WTC11 (cell line): ENCODE measurements around the gene BCKDHA. TPM values are rescaled to one million over a fixed set of nuclear protein-coding genes. Genes with fewer than 3 reads are reported as not detected.

Source experiments
- ATAC-seq: fragments of 200-7000 bp; cut with Tn5 transposase; 2 replicates; pipeline ENCODE4 v1.10.0; 2021; ENCODE audit warnings: mild to moderate bottlenecking, moderate library complexity
- CTCF ChIA-PET: fragments of 300-600 bp; sonication (Branson Sonifier 250); formaldehyde crosslinking; loops from one replicate; lab custom pipeline; 2021; ENCODE audit warnings: antibody characterized with exemption; lab: Charles Lee
- POLR2A ChIA-PET: fragments of 350-600 bp; sonication (Branson Sonifier 250); formaldehyde crosslinking; loops from one replicate; lab custom pipeline; 2021; ENCODE audit warnings: antibody characterized with exemption; lab: Charles Lee
- DNase-seq: peaks from one replicate; pipeline ENCODE4 v3.0.0; 2021; ENCODE audit warnings: low spot score
- H3K27ac Mint-ChIP-seq: 2 replicates; pipeline ENCODE4 v1.8.0; 2021; ENCODE audit warnings: mixed read lengths
- H3K27me3 Mint-ChIP-seq: 2 replicates; pipeline ENCODE4 v1.8.0; 2021; ENCODE audit warnings: low read depth, mild to moderate bottlenecking, moderate library complexity, mixed read lengths
- H3K36me3 Mint-ChIP-seq: 2 replicates; pipeline ENCODE4 v1.8.0; 2021; ENCODE audit warnings: mixed read lengths
- H3K4me1 Mint-ChIP-seq: 2 replicates; pipeline ENCODE4 v1.8.0; 2022; ENCODE audit warnings: mixed read lengths
- H3K4me3 Mint-ChIP-seq: 2 replicates; pipeline ENCODE4 v1.8.0; 2021; ENCODE audit warnings: mild to moderate bottlenecking, moderate library complexity, mixed read lengths
- H3K9me3 Mint-ChIP-seq: 2 replicates; pipeline ENCODE4 v1.8.0; 2021; ENCODE audit warnings: mixed read lengths
- ESRRA ChIP-seq: sonication (generic); formaldehyde crosslinking; IDR thresholded peaks from 2 replicates; pipeline ENCODE4 v1.8.1; 2022; ENCODE audit warnings: mild to moderate bottlenecking, missing genetic modification reagents, borderline replicate concordance
- HMGA2 ChIP-seq: fragments of 250-450 bp; sonication (Bioruptor Pico); IDR thresholded peaks from 2 replicates; pipeline ENCODE4 v1.4.0; 2021; ENCODE audit warnings: mild to moderate bottlenecking, moderate library complexity
- MXD4 ChIP-seq: fragments of 250-450 bp; sonication (Bioruptor Pico); IDR thresholded peaks from 2 replicates; pipeline ENCODE4 v1.8.0; 2021; ENCODE audit warnings: mild to moderate bottlenecking, moderate library complexity, borderline replicate concordance
- MYBL2 ChIP-seq: sonication (generic); formaldehyde crosslinking; IDR thresholded peaks from 2 replicates; pipeline ENCODE4 v1.8.1; 2023; ENCODE audit warnings: mild to moderate bottlenecking, moderate library complexity, missing genetic modification reagents
- NFE2L1 ChIP-seq: sonication (generic); formaldehyde crosslinking; IDR thresholded peaks from 2 replicates; pipeline ENCODE4 v1.8.1; 2023; ENCODE audit warnings: missing genetic modification reagents
- NFYB ChIP-seq: sonication (generic); formaldehyde crosslinking; conservative IDR thresholded peaks from 2 replicates; pipeline ENCODE4 v1.8.0; 2022; ENCODE audit warnings: low read depth, missing genetic modification reagents
- NR1H2 ChIP-seq: sonication (generic); formaldehyde crosslinking; IDR thresholded peaks from 2 replicates; pipeline ENCODE4 v1.9.0; 2021; ENCODE audit warnings: mild to moderate bottlenecking, moderate library complexity, missing genetic modification reagents
- NR2C2 ChIP-seq: sonication (generic); formaldehyde crosslinking; IDR thresholded peaks from 2 replicates; pipeline ENCODE4 v1.8.0; 2022; ENCODE audit warnings: mild to moderate bottlenecking, missing genetic modification reagents
- RORB ChIP-seq: fragments of 250-450 bp; sonication (Bioruptor Pico); IDR thresholded peaks from 2 replicates; pipeline ENCODE4 v1.9.0; 2021; ENCODE audit warnings: mild to moderate bottlenecking
- SP1 ChIP-seq: sonication (generic); formaldehyde crosslinking; conservative IDR thresholded peaks from 2 replicates; pipeline ENCODE4 v1.8.1; 2022; ENCODE audit warnings: missing genetic modification reagents
- total RNA-seq: library from RNA; stranded (reverse); gene quantifications from 3 replicates; pipeline ENCODE4 v1.2.3, GENCODE V29; 2021
- TF ChIP-seq, protein P1 (sequence below): fragments of 250-450 bp; sonication (Bioruptor Pico); IDR thresholded peaks from 2 replicates; pipeline ENCODE4 v2.1.2; 2022; ENCODE audit warnings: mild to moderate bottlenecking, moderate library complexity
- TF ChIP-seq, protein P2 (sequence below): fragments of 250-450 bp; sonication (Bioruptor Pico); IDR thresholded peaks from 2 replicates; pipeline ENCODE4 v1.9.0; 2021; ENCODE audit warnings: mild to moderate bottlenecking
- TF ChIP-seq, protein P3 (sequence below): sonication (generic); formaldehyde crosslinking; IDR thresholded peaks from 2 replicates; pipeline ENCODE4 v1.8.1; 2022; ENCODE audit warnings: low read depth, mild to moderate bottlenecking, moderate library complexity, missing genetic modification reagents, borderline replicate concordance
- TF ChIP-seq, protein P4 (sequence below): sonication (generic); formaldehyde crosslinking; IDR thresholded peaks from 2 replicates; pipeline ENCODE4 v1.8.0; 2022; ENCODE audit warnings: missing genetic modification reagents
- TF ChIP-seq, protein P5 (sequence below): sonication (generic); formaldehyde crosslinking; IDR thresholded peaks from 2 replicates; pipeline ENCODE4 v1.8.1; 2023; ENCODE audit warnings: mild to moderate bottlenecking, moderate library complexity, missing genetic modification reagents
- TF ChIP-seq, protein P6 (sequence below): fragments of 250-450 bp; sonication (Bioruptor Pico); IDR thresholded peaks from 2 replicates; pipeline ENCODE4 v1.9.0; 2021; ENCODE audit warnings: moderate library complexity, mild to moderate bottlenecking, inconsistent platforms, borderline replicate concordance
- TF ChIP-seq, protein P7 (sequence below): sonication (generic); formaldehyde crosslinking; IDR thresholded peaks from 2 replicates; pipeline ENCODE4 v1.8.1; 2022; ENCODE audit warnings: missing genetic modification reagents, borderline replicate concordance

Gene BCKDHA
- total RNA-seq, 1 experiment from 2014 or later = 18.8 TPM

DNA sequence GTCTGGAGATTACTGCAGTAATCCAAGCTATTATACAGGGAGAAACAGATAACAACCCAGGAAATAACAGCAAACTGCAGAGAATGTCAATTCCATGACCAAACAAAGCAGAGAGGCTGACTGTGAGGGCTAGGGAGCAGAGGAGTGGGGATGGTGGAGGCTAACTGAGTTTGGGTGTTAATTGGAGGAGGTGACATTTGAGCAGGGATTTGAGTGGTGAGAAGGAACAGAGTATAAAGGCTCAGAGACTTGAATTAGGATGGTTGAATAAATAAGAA, 39.0 kb downstream of the BCKDHA start:
- Mint-ChIP-seq H3K27ac (no peak overlapping the region), H3K4me1 (peaks cover 5% of the 10 kb centered on the region), H3K9me3 (no peaks in the 10 kb centered on the region), H3K27me3 (peaks cover 5% of the 10 kb centered on the region; the same call in 1 of the 2 replicates), H3K4me3 (no peak overlapping the region), H3K36me3 (peaks cover 24% of the 10 kb centered on the region)
- ChIA-PET CTCF (interaction anchor here (1.0 to 1.7 kb wide), 4 partner anchors 13 to 317 kb away, joined by 3 to 7 read pairs (median 4); no protein-coding TSS in a partner anchor), POLR2A (no interaction called here)
- no peak for ATAC-seq
- TF ChIP-seq, protein P1, sequence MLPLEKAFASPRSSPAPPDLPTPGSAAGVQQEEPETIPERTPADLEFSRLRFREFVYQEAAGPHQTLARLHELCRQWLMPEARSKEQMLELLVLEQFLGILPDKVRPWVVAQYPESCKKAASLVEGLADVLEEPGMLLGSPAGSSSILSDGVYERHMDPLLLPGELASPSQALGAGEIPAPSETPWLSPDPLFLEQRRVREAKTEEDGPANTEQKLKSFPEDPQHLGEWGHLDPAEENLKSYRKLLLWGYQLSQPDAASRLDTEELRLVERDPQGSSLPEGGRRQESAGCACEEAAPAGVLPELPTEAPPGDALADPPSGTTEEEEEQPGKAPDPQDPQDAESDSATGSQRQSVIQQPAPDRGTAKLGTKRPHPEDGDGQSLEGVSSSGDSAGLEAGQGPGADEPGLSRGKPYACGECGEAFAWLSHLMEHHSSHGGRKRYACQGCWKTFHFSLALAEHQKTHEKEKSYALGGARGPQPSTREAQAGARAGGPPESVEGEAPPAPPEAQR (CRISPR knock-in tag) = no peak
- TF ChIP-seq, protein P2, sequence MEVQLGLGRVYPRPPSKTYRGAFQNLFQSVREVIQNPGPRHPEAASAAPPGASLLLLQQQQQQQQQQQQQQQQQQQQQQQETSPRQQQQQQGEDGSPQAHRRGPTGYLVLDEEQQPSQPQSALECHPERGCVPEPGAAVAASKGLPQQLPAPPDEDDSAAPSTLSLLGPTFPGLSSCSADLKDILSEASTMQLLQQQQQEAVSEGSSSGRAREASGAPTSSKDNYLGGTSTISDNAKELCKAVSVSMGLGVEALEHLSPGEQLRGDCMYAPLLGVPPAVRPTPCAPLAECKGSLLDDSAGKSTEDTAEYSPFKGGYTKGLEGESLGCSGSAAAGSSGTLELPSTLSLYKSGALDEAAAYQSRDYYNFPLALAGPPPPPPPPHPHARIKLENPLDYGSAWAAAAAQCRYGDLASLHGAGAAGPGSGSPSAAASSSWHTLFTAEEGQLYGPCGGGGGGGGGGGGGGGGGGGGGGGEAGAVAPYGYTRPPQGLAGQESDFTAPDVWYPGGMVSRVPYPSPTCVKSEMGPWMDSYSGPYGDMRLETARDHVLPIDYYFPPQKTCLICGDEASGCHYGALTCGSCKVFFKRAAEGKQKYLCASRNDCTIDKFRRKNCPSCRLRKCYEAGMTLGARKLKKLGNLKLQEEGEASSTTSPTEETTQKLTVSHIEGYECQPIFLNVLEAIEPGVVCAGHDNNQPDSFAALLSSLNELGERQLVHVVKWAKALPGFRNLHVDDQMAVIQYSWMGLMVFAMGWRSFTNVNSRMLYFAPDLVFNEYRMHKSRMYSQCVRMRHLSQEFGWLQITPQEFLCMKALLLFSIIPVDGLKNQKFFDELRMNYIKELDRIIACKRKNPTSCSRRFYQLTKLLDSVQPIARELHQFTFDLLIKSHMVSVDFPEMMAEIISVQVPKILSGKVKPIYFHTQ (CRISPR knock-in tag) = no peak
- TF ChIP-seq NR2C2 (no peak), SP1 (CRISPR knock-in tag) (no peak), HMGA2 (no peak), RORB (CRISPR knock-in tag) (no peak), ESRRA (CRISPR knock-in tag) (no peak), NFE2L1 (no peak), NFYB (CRISPR knock-in tag) (no peak), MXD4 (CRISPR knock-in tag) (no peak), MYBL2 (no peak), NR1H2 (CRISPR knock-in tag) (no peak)
- TF ChIP-seq, protein P3, sequence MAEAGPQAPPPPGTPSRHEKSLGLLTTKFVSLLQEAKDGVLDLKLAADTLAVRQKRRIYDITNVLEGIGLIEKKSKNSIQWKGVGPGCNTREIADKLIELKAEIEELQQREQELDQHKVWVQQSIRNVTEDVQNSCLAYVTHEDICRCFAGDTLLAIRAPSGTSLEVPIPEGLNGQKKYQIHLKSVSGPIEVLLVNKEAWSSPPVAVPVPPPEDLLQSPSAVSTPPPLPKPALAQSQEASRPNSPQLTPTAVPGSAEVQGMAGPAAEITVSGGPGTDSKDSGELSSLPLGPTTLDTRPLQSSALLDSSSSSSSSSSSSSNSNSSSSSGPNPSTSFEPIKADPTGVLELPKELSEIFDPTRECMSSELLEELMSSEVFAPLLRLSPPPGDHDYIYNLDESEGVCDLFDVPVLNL (CRISPR knock-in tag) = no peak
- TF ChIP-seq, protein P4, sequence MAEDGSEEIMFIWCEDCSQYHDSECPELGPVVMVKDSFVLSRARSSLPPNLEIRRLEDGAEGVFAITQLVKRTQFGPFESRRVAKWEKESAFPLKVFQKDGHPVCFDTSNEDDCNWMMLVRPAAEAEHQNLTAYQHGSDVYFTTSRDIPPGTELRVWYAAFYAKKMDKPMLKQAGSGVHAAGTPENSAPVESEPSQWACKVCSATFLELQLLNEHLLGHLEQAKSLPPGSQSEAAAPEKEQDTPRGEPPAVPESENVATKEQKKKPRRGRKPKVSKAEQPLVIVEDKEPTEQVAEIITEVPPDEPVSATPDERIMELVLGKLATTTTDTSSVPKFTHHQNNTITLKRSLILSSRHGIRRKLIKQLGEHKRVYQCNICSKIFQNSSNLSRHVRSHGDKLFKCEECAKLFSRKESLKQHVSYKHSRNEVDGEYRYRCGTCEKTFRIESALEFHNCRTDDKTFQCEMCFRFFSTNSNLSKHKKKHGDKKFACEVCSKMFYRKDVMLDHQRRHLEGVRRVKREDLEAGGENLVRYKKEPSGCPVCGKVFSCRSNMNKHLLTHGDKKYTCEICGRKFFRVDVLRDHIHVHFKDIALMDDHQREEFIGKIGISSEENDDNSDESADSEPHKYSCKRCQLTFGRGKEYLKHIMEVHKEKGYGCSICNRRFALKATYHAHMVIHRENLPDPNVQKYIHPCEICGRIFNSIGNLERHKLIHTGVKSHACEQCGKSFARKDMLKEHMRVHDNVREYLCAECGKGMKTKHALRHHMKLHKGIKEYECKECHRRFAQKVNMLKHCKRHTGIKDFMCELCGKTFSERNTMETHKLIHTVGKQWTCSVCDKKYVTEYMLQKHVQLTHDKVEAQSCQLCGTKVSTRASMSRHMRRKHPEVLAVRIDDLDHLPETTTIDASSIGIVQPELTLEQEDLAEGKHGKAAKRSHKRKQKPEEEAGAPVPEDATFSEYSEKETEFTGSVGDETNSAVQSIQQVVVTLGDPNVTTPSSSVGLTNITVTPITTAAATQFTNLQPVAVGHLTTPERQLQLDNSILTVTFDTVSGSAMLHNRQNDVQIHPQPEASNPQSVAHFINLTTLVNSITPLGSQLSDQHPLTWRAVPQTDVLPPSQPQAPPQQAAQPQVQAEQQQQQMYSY (CRISPR knock-in tag) = no peak
- TF ChIP-seq, protein P5, sequence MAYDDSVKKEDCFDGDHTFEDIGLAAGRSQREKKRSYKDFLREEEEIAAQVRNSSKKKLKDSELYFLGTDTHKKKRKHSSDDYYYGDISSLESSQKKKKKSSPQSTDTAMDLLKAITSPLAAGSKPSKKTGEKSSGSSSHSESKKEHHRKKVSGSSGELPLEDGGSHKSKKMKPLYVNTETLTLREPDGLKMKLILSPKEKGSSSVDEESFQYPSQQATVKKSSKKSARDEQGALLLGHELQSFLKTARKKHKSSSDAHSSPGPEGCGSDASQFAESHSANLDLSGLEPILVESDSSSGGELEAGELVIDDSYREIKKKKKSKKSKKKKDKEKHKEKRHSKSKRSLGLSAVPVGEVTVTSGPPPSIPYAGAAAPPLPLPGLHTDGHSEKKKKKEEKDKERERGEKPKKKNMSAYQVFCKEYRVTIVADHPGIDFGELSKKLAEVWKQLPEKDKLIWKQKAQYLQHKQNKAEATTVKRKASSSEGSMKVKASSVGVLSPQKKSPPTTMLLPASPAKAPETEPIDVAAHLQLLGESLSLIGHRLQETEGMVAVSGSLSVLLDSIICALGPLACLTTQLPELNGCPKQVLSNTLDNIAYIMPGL (CRISPR knock-in tag) = no peak
- TF ChIP-seq, protein P6, sequence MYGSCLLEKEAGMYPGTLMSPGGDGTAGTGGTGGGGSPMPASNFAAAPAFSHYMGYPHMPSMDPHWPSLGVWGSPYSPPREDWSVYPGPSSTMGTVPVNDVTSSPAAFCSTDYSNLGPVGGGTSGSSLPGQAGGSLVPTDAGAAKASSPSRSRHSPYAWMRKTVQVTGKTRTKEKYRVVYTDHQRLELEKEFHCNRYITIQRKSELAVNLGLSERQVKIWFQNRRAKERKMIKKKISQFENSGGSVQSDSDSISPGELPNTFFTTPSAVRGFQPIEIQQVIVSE (CRISPR knock-in tag) = no peak
- TF ChIP-seq, protein P7, sequence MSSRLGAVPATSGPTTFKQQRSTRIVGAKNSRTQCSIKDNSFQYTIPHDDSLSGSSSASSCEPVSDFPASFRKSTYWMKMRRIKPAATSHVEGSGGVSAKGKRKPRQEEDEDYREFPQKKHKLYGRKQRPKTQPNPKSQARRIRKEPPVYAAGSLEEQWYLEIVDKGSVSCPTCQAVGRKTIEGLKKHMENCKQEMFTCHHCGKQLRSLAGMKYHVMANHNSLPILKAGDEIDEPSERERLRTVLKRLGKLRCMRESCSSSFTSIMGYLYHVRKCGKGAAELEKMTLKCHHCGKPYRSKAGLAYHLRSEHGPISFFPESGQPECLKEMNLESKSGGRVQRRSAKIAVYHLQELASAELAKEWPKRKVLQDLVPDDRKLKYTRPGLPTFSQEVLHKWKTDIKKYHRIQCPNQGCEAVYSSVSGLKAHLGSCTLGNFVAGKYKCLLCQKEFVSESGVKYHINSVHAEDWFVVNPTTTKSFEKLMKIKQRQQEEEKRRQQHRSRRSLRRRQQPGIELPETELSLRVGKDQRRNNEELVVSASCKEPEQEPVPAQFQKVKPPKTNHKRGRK (CRISPR knock-in tag) = no peak
- DNase-seq = no peak
